Upper lobe of right lung (tissue), 1 donor: ENCODE results near the gene NXN. TPM values are rescaled to one million over a fixed set of nuclear protein-coding genes. Genes with fewer than 3 reads are reported as not detected.
A peak's percentile ranks its signal among the peaks of the same experiment; 100 is the strongest.
"Not testable (repeated sequence)": the region's sequence is repeated elsewhere in the genome, so short reads cannot be mapped to it uniquely, and the experiment has no call there.

ENCODE experiments used
- ATAC-seq: fragments of 200-7000 bp; cut with Tn5 transposase; one replicate; pipeline ENCODE4 v1.9.1; 2020; ENCODE audit warnings: mild to moderate bottlenecking, moderate library complexity
- DNase-seq: peaks from one replicate; pipeline ENCODE4 v3.0.0-alpha.2; 2020
- H3K27ac ChIP-seq: fragments of 200-600 bp; one replicate; pipeline ENCODE4 v1.8.0; 2022
- H3K27me3 ChIP-seq: fragments of 200-600 bp; one replicate; pipeline ENCODE4 v1.8.0; 2022; ENCODE audit warnings: mild to moderate bottlenecking
- H3K36me3 ChIP-seq: fragments of 200-600 bp; one replicate; pipeline ENCODE4 v1.8.0; 2022
- H3K4me1 ChIP-seq: fragments of 200-600 bp; one replicate; pipeline ENCODE4 v1.8.0; 2022
- H3K4me3 ChIP-seq: fragments of 200-600 bp; one replicate; pipeline ENCODE4 v1.8.0; 2022; ENCODE audit warnings: mild to moderate bottlenecking
- H3K9me3 ChIP-seq: fragments of 200-600 bp; one replicate; pipeline ENCODE4 v1.8.0; 2022
- CTCF ChIP-seq: fragments of 200-600 bp; IDR thresholded peaks from one replicate; pipeline ENCODE4 v1.8.0; 2022; ENCODE audit warnings: antibody characterized with exemption
- intact Hi-C: fragments of 100-400 bp; cut with DNase I; formaldehyde crosslinking; loops from one replicate; pipeline ENCODE4 v1.11.0; 2022
- total RNA-seq: library from RNA; stranded (reverse); fragmentation: NEBNext Ultra II Directional; extraction: Animal tissue kit (Norgen Biotek cat#: 25700); gene quantifications from one replicate; pipeline ENCODE4 v1.2.1, GENCODE V29; 2021
- donor health status: DM: no; HTN: yes; CAD: no; lungs with severe emphysema.

The NXN gene
- total RNA-seq, 1 donor from 2014 or later: 57.3 TPM

GRCh38 chr17:975371-975915 lies 4.1 kb downstream of the NXN start:
- no peak overlapping the region for H3K27ac ChIP-seq

GRCh38 chr17:974778-975177 lies 4.8 kb downstream of the NXN start:
- intact Hi-C loops: loop anchor here (5.0 kb wide), 1 partner anchor 172 kb away; no protein-coding TSS in a partner anchor
- H3K27me3 ChIP-seq, DNase-seq, H3K27ac ChIP-seq, H3K36me3 ChIP-seq, ATAC-seq, H3K4me3 ChIP-seq, H3K9me3 ChIP-seq, H3K4me1 ChIP-seq: not testable (repeated sequence)

More at GRCh38 chr17:975371-975915, 4.1 kb downstream of the NXN start:
- TF ChIP-seq CTCF: no peak
- no peak for DNase-seq
- ATAC-seq: no peak
- H3K36me3 ChIP-seq: no peaks in the 10 kb centered on the region
- intact Hi-C loops: loop anchor here (5.0 kb wide), 1 partner anchor 173 kb away; no protein-coding TSS in a partner anchor
- H3K4me1 ChIP-seq: peaks cover 13% of the 10 kb centered on the region
- H3K4me3 ChIP-seq: no peak overlapping the region
- H3K9me3 ChIP-seq: no peaks in the 10 kb centered on the region
- H3K27me3 ChIP-seq: no peaks in the 10 kb centered on the region

- no peak overlapping the region for H3K27ac ChIP-seq
- H3K4me3 ChIP-seq: no peak overlapping the region
- no peaks in the 10 kb centered on the region for H3K9me3 ChIP-seq
- no peak for TF ChIP-seq CTCF
- intact Hi-C loops: no loop called here
- peaks cover 11% of the 10 kb centered on the region for H3K4me1 ChIP-seq
- H3K36me3 ChIP-seq: no peaks in the 10 kb centered on the region
- ATAC-seq (peak; percentile 46), DNase-seq (no peak)
- H3K27me3 ChIP-seq: no peaks in the 10 kb centered on the region
These were observed 6.5 kb downstream of the NXN start for GRCh38 chr17:973053-973452.

GRCh38 chr17:971861-972260 lies 7.7 kb downstream of the NXN start:
- peaks cover 11% of the 10 kb centered on the region for H3K4me1 ChIP-seq
- H3K27ac ChIP-seq, DNase-seq, H3K27me3 ChIP-seq, intact Hi-C loops, ATAC-seq, H3K4me3 ChIP-seq, H3K36me3 ChIP-seq, H3K9me3 ChIP-seq: not testable (repeated sequence)

- ATAC-seq: peak; percentile 42
- Histone ChIP-seq H3K4me1 (peaks cover 9% of the 10 kb centered on the region), H3K27me3 (no peaks in the 10 kb centered on the region), H3K36me3 (no peaks in the 10 kb centered on the region), H3K27ac (peak overlapping the region; percentile 42), H3K9me3 (no peaks in the 10 kb centered on the region), H3K4me3 (no peak overlapping the region)
- TF ChIP-seq CTCF: no peak
- DNase-seq: no peak
- intact Hi-C loops: no loop called here
These were observed 9.2 kb downstream of the NXN start for GRCh38 chr17:970364-970763.

GRCh38 chr17:969811-970355 lies 9.7 kb downstream of the NXN start:
- no peak for DNase-seq
- no peaks in the 10 kb centered on the region for H3K36me3 ChIP-seq
- no peak for TF ChIP-seq CTCF
- no peaks in the 10 kb centered on the region for H3K27me3 ChIP-seq
- peak overlapping the region; percentile 13 for H3K4me3 ChIP-seq
- intact Hi-C loops: no loop called here
- peak overlapping the region; percentile 42 for H3K27ac ChIP-seq
- ATAC-seq: peak; percentile 25
- peaks cover 4% of the 10 kb centered on the region for H3K4me1 ChIP-seq
- no peaks in the 10 kb centered on the region for H3K9me3 ChIP-seq
